ENCODE results near the gene SEPTIN8.

SEPTIN8 gene

DNA sequence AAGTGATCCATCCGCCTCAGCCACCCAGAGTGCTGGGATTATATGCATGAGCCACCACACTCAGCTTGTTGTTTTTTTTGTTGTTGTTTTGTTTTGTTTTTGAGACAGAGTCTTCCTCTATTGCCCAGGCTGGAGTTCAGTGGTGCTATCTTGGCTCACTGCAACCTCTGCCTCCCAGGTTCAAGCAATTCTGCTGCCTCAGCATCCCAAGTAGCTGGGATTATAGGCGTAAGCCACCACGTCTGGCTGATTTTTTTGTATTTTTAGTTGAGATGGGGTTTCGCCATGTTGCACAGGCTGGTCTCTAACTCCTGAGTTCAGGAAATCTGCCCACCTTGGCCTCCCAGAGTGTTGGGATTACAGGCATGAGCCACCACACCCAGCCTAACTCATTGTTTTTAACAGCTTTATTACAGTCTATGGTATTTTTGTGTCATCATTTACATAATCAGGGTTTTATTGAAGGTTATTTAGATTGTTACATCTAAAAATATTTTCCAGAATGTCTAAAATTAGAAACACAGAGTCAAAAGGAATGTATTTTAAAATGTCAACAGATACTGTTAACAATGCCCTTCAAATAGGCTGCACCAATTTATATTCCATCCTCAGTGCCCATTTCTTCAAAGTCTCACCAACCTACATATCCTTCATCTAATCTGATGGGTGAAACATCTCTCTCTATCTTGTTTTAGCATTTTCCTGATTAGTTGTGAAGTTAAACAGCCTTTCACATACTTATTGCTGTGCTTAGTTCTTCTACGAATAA, 58.3 kb downstream of the SEPTIN8 start:
- Histone ChIP-seq H4K20me1 (ENCODE audit: insufficient read depth, low read length) (no peaks in the 10 kb centered on the region), H3K36me3 (ENCODE audit: insufficient read depth, low read length) (peaks cover 27% of the 10 kb centered on the region), H3K27ac (ENCODE audit: low read length) (no peak overlapping the region), H3K9ac (ENCODE audit: low read depth, low read length) (no peak overlapping the region), H2AFZ (ENCODE audit: low read depth, low read length) (no peak overlapping the region), H3K79me2 (ENCODE audit: insufficient read depth, low read length) (no peaks in the 10 kb centered on the region), H3K4me1 (ENCODE audit: insufficient read depth, low read length) (no peaks in the 10 kb centered on the region), H3K4me3 (ENCODE audit: low read depth in 1 of 2, low read length in 2 of 2) (no peak overlapping the region), H3K27me3 (ENCODE audit: insufficient read depth, low read length, poor library complexity) (no peaks in the 10 kb centered on the region), H3K9me3 (ENCODE audit: insufficient read depth, low read length, severe bottlenecking) (no peaks in the 10 kb centered on the region), H3K4me2 (ENCODE audit: insufficient read depth, low read length) (no peak overlapping the region)
- no peak for ATAC-seq (ENCODE audit: insufficient read depth, low read depth)
- TF ChIP-seq EZH2 (IDR thresholded peaks at IDR 0.05; ENCODE audit: borderline replicate concordance, low read depth, low read length, severe bottlenecking) (no peak), CTCF (IDR thresholded peaks at IDR 0.05; ENCODE audit: borderline replicate concordance, extremely low read depth, low read length, poor library complexity, severe bottlenecking) (no peak)
- no peak for DNase-seq

DNA sequence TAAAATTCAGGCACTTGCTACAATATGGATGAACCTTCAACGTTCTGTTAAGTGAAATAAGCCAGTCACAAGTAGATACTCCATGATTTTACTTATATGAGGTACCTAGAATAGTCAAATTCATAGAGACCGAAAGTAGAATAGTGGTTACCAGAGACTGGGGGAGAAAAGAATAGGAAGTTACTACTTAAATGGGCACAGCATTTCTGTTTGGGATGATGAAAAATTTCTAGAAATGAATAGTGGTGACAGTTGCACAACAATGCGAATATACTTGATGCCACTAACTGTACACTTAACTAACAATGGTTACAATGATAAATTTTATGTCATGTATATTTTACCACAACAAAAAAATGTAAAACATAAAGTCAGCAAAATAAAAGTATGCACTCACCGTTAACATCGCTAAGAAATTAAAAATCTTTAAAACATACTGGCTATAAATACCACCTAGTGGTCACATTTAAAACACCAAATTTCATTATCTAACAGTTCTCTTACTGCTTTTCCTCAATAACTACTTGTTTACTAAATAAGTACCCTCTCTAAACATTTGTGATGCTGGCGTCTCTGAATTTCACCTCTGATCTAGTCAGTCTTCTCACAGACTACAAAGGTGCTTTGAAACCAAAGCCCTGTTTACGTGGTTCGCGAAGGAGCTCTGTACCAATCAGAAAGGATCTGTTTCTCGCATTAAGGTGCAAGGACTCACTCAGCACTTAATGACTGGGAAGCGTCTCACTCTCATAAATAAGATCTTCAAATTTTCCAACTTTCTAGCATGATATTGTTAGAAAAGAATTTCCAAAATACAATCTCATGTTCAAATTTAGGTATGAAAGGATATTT, 62.4 kb downstream of the SEPTIN8 start:
- Histone ChIP-seq H3K36me3 (ENCODE audit: insufficient read depth, low read length) (peaks cover 25% of the 10 kb centered on the region; the same call in 1 of the 2 replicates), H3K79me2 (ENCODE audit: insufficient read depth, low read length) (no peaks in the 10 kb centered on the region), H3K4me1 (ENCODE audit: insufficient read depth, low read length) (no peaks in the 10 kb centered on the region), H2AFZ (ENCODE audit: low read depth, low read length) (no peak overlapping the region), H3K9ac (ENCODE audit: low read depth, low read length) (no peak overlapping the region), H3K9me3 (ENCODE audit: insufficient read depth, low read length, severe bottlenecking) (no peaks in the 10 kb centered on the region), H3K4me2 (ENCODE audit: insufficient read depth, low read length) (no peak overlapping the region), H3K27ac (ENCODE audit: low read length) (no peak overlapping the region), H4K20me1 (ENCODE audit: insufficient read depth, low read length) (no peaks in the 10 kb centered on the region), H3K4me3 (ENCODE audit: low read depth in 1 of 2, low read length in 2 of 2) (no peak overlapping the region), H3K27me3 (ENCODE audit: insufficient read depth, low read length, poor library complexity) (no peaks in the 10 kb centered on the region)
- ATAC-seq (ENCODE audit: insufficient read depth, low read depth) = peak; percentile 24; the same call in 1 of the 3 replicates
- DNase-seq = no peak
- TF ChIP-seq EZH2 (IDR thresholded peaks at IDR 0.05; ENCODE audit: borderline replicate concordance, low read depth, low read length, severe bottlenecking) = no peak
- peak; percentile 42 for TF ChIP-seq CTCF (IDR thresholded peaks at IDR 0.05; ENCODE audit: borderline replicate concordance, extremely low read depth, low read length, poor library complexity, severe bottlenecking)

- TF ChIP-seq EZH2 (IDR thresholded peaks at IDR 0.05; ENCODE audit: borderline replicate concordance, low read depth, low read length, severe bottlenecking) (no peak), CTCF (IDR thresholded peaks at IDR 0.05; ENCODE audit: borderline replicate concordance, extremely low read depth, low read length, poor library complexity, severe bottlenecking) (no peak)
- Histone ChIP-seq H3K36me3 (ENCODE audit: insufficient read depth, low read length) (peaks cover 5% of the 10 kb centered on the region; the same call in 1 of the 2 replicates), H3K4me1 (ENCODE audit: insufficient read depth, low read length) (no peaks in the 10 kb centered on the region), H3K9me3 (ENCODE audit: insufficient read depth, low read length, severe bottlenecking) (no peaks in the 10 kb centered on the region), H3K27me3 (ENCODE audit: insufficient read depth, low read length, poor library complexity) (no peaks in the 10 kb centered on the region), H3K4me3 (ENCODE audit: low read depth in 1 of 2, low read length in 2 of 2) (no peak overlapping the region), H2AFZ (ENCODE audit: low read depth, low read length) (no peak overlapping the region), H3K27ac (ENCODE audit: low read length) (no peak overlapping the region), H3K4me2 (ENCODE audit: insufficient read depth, low read length) (no peak overlapping the region), H3K79me2 (ENCODE audit: insufficient read depth, low read length) (no peaks in the 10 kb centered on the region), H3K9ac (ENCODE audit: low read depth, low read length) (no peak overlapping the region), H4K20me1 (ENCODE audit: insufficient read depth, low read length) (no peaks in the 10 kb centered on the region)
- DNase-seq (no peak), ATAC-seq (ENCODE audit: insufficient read depth, low read depth) (no peak)
Observed at GRCh38 chr5:132708645-132709044, 68.4 kb downstream of the SEPTIN8 start.
